Fibroblast of mammary gland (primary cell): ENCODE measurements around the gene STK11IP.

ENCODE experiments used
- DNase-seq: peaks from one replicate; pipeline ENCODE4 v3.0.0-alpha.2; 2010; ENCODE audit warnings: low read depth
- H3K4me3 ChIP-seq: 2 replicates; pipeline ENCODE4 v1.5.1; 2011; ENCODE audit warnings: low read depth, mild to moderate bottlenecking, low read length, moderate library complexity; ENCODE audit not compliant: control insufficient read depth
- CTCF ChIP-seq: conservative IDR thresholded peaks from 2 replicates; pipeline ENCODE4 v1.5.1; 2011; ENCODE audit warnings: low read depth, low read length, inconsistent platforms; ENCODE audit not compliant: control insufficient read depth, insufficient read depth

STK11IP gene

GRCh38 chr2:219553463-219553963 lies 44.1 kb upstream of the STK11IP start:
- no peak for DNase-seq
- H3K4me3 ChIP-seq: no peak overlapping the region
- TF ChIP-seq CTCF: no peak

GRCh38 chr2:219554350-219554749 lies 43.3 kb upstream of the STK11IP start:
- no peak for DNase-seq
- no peak overlapping the region for H3K4me3 ChIP-seq
- no peak for TF ChIP-seq CTCF

- DNase-seq: no peak
- no peak for TF ChIP-seq CTCF
- no peak overlapping the region for H3K4me3 ChIP-seq
These were observed 41.7 kb upstream of the STK11IP start for GRCh38 chr2:219555956-219556355.

GRCh38 chr2:219556413-219556812 lies 41.2 kb upstream of the STK11IP start:
- H3K4me3 ChIP-seq: no peak overlapping the region
- DNase-seq: no peak

GRCh38 chr2:219557320-219557719 lies 40.3 kb upstream of the STK11IP start:
- no peak for DNase-seq
- H3K4me3 ChIP-seq: no peak overlapping the region
- no peak for TF ChIP-seq CTCF

More at GRCh38 chr2:219556413-219556812, 41.2 kb upstream of the STK11IP start:
- TF ChIP-seq CTCF: no peak

- TF ChIP-seq CTCF: no peak
- H3K4me3 ChIP-seq: no peak overlapping the region
- no peak for DNase-seq
These were observed 39.6 kb upstream of the STK11IP start for GRCh38 chr2:219557791-219558785.
